HG03039 (cell line): ENCODE measurements around the gene AKAP10.
"Not testable (repeated sequence)": the region's sequence is repeated elsewhere in the genome, so short reads cannot be mapped to it uniquely, and the experiment has no call there.

ENCODE experiments used
- ATAC-seq: cut with Tn5 transposase; IDR thresholded peaks from one replicate; pipeline ENCODE4 v1.9.1; 2021; ENCODE audit warnings: mild to moderate bottlenecking, moderate library complexity; ENCODE audit not compliant: unreplicated experiment

Gene AKAP10

DNA sequence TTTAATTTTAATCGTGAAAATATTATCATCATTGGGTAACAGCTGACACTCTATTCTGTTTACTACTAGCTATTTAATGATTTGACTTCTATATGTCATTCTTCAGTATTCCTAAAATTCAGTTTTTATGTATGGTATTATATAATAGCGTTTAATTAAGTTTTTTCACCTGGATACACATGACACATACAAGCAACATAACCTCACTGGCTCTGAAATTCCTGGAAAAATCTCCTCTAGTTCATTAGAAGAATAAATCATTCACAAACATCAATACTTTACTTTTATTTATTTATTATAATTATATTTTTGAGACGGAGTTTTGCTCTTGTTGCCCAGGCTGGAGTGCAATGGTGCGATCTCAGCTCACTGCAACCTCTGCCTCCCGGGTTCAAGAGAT is 44.0 kb downstream of the AKAP10 start:
- no peak for ATAC-seq

DNA sequence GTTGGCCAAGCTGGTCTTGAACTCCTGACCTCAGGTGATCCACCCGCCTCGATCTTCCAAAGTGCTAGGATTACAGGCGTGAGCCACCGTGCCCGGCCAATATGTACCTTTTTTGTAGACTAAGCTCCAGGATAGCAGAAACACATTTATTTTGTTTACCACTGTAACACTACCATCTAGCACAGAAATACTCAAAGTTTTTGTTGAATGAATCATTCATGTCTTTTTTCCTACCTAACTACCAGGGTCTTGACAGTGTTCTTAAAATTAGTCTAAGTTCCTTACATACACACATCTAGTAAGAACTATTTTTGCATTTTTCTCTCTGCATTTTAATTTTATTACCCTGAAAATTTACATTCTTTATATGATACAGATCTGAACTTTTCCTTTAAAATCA is 44.4 kb downstream of the AKAP10 start:
- no peak for ATAC-seq

DNA sequence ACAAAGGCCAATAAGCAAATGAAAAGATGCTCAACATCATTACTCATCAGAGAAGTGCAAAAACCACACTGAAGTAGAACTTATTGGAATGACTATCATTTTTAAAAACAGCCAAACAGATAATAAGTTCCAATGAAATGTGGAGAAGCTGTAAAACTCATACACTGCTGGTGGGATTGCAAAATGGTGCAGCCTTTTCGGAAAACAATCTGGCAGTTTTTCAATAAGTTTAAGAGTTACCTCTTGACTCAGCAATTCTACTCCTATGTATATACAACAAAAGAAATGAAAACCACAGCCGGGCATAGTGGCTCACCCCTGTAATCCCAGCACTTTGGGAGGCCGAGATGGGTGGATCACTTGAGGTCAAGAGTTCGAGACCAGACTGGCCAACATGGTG is 49.3 kb downstream of the AKAP10 start:
- no peak for ATAC-seq

DNA sequence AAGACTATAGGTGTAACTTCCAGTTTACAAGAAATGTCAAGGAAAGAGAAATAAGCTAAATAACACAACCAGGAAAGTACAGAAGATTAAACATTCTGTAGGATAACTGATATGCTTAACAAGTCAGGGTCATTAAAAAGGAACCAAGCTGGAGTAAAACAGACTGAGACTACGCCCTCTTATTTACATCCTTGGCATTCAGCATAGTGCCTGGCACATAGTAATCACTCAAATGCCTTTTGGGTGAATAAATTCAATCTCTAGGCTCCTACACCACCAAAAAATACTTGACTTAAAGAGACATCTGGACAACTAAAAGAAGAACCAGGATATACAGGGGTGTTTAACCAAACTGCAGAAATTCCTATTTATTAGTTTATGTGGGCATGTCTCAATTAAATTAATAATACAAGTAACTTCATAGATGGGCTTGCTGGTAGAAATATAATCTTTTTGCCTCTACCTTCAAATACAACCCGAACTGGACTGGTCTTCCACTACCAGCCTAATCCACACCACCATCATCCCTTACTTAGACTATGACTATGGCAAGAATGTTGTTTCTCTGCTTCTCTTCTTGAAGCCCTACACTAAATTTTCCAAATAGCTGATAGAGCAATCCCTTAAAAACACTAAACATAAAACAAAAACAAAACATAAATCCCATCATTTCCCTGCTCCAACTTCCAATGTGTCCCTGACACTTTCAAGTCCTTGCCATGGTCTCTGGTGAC is 62.2 kb downstream of the AKAP10 start:
- ATAC-seq: no peak

DNA sequence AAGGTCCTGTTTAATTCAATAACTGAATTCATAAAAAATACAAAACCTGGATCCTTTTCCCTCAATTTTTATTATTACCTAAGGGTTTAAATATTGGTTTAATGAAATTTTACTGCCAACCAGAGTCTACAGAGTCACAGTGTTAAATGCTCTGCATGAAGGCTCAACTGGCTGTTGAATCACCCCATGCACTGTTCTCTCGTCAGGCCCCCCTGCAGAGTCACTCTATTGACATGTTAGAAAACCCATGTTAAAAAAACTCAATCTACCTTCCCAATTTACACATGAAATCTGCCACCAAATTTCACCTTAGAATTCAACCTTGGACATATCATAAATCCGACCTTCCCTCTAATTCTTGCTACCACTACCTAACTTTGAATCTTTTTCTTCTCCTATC is 66.6 kb downstream of the AKAP10 start:
- no peak for ATAC-seq

DNA sequence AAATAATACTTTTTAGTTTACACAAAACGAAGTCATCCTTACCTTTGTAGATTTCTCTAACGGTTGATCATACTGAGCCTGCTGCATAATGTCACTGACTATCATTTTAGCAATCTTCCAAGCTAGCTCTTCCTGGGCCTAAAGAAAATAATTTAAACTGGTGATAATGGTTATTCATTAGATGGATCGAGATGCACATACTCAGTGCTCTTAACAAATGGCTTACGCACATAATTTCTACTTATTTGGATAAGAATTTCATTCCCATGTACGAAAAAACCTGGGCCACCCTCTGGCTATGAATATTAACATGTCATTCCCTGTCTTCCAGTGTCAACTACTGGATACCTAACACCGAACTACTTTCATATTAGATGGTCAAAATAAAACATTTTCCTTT is 68.5 kb downstream of the AKAP10 start:
- no peak for ATAC-seq

DNA sequence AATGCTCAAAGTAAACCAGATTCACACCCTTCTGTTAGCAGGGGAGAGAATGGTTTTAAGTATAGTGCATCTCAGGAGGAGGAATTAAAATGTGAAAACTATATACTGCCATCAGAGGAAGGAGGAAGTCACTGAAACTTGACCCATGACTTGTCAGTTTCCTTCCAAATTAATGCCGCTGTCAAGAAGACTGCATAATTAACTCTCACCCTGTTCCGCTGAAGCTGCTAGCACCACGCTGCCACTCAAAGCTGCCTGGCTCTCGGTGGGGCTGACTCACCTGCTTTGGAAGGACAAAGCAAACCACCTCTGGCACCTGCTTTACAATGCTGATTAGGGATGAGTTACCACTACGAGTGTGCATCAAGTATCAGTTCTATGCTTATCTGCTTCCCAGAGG is 72.1 kb downstream of the AKAP10 start:
- ATAC-seq: no peak

DNA sequence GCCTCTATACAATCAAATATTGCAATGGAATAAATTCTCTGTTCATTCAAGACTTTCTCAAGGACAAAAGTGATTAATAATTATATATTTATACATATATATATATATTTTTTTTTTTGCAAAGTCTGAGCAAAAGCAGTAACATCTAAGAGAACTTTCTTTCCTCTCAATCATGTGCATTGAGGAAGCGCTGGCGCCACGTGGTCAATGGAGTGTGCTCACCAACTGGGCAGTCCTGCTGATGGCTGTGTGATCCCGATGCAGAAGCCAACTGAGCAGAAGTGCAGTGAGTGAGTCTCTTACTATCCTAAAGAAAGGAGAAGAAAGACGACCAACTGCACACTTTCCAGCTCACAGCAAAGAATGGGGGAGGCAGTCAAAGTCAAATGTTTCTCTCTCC is 72.7 kb downstream of the AKAP10 start:
- ATAC-seq: no peak

DNA sequence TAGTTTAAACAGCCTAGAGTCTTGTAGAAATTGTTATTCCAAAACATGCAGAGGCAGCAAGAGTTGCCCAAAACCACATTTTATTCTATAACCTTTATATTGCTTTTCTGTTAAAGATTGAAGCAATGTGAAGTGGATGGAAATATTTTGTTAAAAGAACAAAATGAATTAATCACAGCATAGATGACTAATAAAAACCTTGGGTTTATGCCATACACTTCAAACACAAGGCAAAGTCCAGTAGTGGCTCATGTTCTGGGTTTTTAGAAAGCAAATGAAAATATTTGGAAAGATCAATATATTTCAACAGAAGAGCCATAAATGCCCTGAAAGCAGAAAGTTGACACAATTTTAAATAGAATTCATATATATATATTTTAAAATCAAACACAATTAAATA is 73.2 kb downstream of the AKAP10 start:
- ATAC-seq: no peak

DNA sequence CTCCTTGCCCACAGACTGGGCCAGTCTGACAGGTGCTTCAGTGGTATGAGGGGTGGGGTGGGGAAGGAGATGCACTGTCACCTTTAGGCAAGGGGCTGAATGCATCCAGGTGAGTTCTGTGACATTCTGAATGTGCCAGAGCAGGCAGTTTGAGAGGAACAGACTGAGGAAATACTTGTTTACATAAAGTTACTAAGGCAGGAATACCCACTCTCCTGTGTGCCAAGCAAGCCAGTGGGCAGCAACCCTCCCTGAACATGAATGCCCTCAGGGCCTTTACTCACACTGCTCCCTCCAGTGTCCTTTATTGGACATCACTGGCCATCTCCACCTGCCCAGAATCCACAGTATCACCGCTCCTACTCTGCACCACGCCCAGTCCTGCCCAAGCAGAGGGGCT is 76.8 kb downstream of the AKAP10 start:
- ATAC-seq: no peak

DNA sequence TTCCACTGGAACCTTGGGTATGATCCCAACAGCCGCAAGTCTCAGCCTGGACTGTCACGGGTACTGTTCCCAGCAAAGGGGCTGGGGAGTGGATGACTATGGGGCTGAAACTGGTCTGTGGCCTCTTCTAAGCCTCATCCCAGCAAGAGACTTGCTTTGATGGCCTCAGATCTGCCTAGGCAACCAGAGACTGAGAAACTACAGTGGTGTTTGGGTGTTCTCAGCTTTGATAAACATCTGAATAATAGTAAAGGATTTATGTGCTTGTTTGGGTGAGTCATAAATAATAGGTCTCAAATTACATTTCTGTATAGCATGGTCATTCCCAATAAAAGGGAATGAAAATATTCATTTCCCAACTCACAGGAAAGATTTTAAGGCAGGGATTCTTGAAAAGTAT is 79.7 kb downstream of the AKAP10 start:
- ATAC-seq: no peak

DNA sequence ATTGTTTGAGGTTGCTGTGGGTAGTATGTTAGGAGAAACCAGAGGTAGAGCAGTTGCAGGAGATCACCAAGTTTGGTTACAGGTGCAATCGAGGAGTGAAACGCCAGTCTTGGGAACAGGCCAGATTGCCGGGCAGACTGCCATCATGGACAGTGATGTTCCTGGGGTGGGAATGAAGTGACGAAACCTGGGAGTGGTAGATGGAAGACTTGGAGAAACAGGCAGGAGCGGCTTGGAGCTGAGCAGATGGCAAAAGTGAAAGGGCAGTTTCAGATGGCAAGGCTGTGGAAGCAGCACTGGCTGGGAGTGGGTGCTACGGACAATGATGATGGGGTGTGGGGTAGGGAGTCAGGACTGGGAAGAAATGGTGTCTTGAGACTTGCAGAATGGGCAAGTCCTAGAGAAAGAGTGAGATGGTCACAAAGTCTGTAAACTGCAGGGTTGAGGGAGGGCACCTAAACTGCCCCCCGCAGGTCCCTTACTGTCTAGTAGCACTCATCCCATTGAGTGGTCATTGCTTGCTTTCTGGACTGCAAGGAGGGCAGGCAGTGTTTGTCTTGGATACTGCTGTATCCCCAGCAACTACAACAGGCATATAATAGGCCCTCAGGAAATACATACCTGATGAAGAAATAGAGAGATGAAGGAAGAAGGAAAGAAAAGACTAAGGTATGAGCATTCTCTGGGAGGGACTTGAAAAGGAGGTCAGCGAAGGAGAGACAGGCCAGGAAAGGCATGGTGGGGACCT is 80.4 kb downstream of the AKAP10 start:
- ATAC-seq: no peak

DNA sequence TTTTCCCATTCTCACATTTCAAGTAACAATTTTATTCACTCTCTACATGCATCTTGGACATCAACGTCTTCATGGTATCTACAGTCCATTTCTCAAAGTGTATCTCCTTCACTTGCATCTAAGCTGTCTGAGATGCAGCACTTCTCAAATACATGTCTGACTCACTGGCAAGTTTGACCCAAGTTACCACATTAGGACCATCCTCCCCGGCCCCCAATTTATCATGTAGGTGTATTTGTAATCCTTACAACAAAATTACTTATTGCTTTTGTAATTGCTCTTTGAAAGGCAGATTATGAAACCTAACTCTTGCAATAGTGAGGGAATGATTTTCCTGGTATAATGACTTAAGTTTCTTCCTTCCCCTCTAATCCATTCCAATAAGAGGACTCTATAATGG is 80.9 kb downstream of the AKAP10 start:
- no peak for ATAC-seq

DNA sequence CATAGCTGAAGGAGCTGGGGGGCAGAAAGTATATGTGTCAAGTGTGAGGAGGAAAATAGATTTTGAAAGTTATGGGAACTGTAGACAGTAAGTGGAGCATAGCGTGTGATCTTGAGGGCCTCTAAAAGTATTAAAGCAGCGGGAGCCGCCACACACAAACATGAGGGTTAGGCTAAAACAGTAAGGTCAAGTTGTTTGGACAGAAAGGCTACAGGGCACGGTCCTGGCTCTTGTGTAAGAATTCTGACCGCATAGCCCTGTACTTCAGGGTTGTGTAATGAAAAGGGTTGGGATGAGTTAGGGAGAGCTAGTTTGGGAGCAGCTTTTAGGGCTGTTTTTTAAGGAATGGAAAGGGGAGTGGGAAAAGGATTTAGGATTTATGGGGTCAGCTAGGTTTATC is 87.1 kb downstream of the AKAP10 start:
- ATAC-seq: not testable (repeated sequence)

DNA sequence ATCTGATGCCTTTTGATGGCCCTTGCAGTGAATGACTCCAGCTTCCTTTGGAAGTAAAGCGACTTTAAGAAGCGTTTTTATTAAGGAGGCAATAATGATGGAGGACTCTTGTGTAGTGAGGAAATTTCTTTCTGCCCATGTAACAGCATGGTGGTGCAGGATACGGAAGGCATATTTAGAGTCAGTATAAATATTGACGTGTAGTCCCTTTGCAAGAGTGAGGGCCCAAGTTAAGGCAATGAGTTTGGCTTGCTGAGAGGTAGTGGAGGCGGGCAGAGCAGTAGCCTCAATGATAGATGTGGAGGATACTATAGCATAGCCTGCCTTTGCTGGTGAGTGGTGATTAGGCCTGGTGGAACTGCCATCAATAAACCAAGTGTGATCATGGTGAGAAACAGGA is 87.6 kb downstream of the AKAP10 start:
- ATAC-seq: not testable (repeated sequence)

DNA sequence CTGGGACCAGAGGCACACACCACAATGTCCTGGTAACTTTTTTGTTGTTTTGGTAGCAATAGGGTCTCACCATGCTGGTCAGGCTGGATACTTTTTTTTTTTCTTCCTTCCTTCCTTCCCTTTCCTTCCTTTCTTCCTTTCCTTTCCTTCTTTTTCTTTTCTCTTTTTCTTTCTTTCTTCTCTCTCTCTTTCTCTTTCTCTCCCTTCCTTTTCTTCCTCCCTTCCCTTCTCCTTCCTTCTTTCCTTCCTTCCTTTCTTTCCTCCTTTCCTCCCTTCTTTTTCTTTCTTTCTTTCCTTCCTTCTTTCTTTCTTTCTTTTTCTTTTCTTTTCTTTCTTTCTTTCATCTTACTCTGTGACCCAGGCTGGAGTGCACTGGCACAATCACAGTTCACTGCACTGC is 91.5 kb downstream of the AKAP10 start:
- no peak for ATAC-seq

DNA sequence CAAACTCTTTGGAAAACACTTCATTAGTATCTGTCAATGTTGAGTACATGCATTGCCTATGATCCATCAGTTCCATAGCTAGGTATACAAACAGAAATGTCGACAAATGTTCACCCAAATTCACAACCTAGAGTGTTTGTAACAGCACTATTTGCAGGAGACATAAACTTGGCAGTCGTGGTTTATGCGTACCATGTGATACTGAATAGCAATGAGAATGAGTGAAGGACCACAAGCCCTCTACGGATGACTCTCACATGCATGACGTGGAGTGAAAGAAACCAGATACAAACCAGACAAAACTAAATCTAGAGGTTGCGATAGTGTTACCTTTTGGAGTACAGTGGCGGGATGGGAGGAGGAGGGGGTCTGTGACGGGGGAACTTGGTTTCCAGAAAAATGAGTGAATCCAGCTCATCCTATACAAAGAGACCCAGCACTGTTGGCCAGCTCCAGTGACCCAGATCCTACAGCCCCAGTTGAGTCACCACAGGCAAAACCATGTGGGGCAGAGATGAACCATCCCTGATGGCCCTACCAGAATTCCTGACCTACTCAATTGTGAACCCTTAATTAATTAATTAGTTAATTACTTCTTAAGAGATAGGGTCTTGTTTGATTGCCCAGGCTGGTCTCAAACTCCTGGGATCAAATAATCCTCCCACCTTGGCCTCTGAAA is 94.0 kb downstream of the AKAP10 start:
- ATAC-seq: no peak

DNA sequence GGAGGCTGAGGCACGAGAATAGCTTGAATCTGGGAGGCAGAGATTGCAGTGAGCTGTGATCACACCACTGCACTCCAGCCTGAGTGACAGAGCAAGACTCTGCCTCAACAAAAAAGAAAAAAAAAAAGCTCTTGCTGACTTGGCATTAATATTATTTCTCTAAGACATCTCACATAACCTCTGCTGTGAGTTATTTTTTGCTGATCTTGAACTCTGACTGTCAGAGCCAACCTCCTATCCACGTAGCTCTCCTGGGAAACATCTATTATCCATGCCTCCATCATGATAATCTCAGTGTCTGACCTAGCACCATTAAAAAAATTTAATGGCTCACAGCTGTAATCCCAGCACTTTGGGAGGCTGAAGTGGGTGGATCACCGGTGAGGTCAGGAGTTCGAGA is 97.2 kb downstream of the AKAP10 start:
- ATAC-seq: no peak

DNA sequence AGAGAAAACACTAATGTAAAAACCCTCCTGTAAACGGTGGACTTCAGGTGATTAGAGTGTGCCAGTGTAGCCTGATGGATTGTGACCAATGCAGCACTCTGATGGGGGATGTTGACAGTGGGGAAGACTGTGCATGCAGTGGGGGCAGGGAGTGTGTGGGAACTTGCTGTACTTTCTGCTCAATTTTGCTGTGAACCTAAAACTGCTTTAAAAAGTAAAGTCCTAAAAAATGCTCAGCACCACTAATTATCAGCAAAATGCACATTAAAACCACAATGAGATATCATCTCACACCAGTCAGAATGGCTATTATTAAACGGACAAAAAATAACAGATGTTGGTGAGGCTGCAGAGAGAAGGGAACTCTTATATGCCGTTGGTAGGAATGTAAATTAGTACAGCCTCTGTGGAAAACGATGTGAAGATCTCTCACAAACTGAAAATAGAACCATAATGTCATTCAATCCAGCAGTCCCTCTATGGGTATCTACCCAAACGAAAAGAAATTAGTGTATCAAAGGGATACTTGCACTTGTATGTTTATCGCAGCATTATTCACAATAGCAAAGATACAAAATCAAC is 100.2 kb downstream of the AKAP10 start:
- ATAC-seq: no peak

DNA sequence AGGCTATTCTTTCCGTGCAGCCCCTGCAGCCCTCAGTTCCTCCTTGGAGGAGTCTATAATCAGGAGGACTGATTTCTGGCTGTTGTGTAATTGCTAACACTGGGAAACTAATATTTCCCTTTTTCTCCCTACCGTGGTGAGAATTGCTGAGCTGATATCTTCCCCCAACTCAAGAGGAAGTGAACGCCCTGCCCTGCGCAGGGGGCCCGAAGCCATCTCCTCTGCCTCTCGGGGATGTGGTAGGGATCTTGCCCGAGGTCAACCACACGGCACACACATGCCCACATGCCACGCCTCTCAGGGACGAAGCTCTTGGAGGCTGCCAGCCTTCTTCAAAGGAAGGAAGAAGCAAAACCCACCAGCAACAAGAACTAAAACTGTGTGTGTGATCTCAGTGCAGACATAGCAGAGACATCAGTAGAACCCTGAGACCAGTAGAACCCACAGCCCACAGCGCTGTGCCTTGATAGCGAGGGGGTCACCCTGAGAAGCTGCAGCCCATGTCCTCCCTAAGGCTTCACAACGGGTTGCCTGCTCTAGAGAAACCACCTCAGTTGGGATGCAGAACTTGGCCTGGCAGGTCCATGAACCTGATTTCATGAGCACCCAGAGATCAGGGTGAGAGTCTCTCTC is 101.0 kb downstream of the AKAP10 start:
- no peak for ATAC-seq

DNA sequence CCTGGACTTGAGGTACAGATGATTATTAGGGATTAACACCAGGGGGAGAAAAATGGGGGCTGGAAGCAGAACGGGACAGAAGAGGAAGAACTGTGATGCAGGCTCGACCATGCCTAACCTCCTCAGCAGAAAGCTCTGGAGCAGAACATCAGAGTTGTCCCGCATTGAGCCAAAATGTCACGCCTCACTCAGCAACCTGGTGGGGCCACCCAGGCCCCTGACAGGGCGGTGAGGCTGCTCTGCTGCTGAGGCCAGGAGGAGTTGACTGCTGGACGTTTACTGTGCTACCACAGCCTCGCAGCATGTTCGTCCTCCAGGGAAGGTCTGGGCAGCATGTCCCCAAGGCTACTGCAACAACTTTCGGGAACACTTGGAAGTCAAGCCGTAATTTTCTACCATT is 103.4 kb downstream of the AKAP10 start:
- ATAC-seq: no peak
